PFSK-1 (cell line): ENCODE results near the gene NALCN.

Experiments
- POLR2AphosphoS5 ChIP-seq: IDR thresholded peaks from 2 replicates; pipeline ENCODE4 v1.6.1; 2012; ENCODE audit warnings: low read depth, mild to moderate bottlenecking, control low read depth, low read length, moderate library complexity
- TAF1 ChIP-seq: IDR thresholded peaks from 2 replicates; pipeline ENCODE4 v1.6.1; 2012; ENCODE audit warnings: low read length, control low read depth, borderline replicate concordance; ENCODE audit not compliant: insufficient read depth

- TF ChIP-seq TAF1 (no peak), POLR2AphosphoS5 (no peak)
These were observed 335.7 kb downstream of the NALCN start for GRCh38 chr13:101080616-101081015.
